Measurements from ENCODE around the gene KCNQ1OT1. TPM values are rescaled to one million over a fixed set of nuclear protein-coding genes. Genes with fewer than 3 reads are reported as not detected.

The KCNQ1OT1 gene
- total and polyA plus RNA-seq, 12 donors = 0.15 to 10.6 (median 1.1) TPM

- WGBS, 4 donors = 68 to 91% (median 82%) methylated on average over 9 to 17 of the region's 17 CpGs
- Histone ChIP-seq H3K4me3 (no peak overlapping the region), H3K36me3 (replicated peaks in 1 of 2) (no peaks in the 10 kb centered on the region), H3K27ac (no peak overlapping the region), H3K9me3 (replicated peaks in 1 of 3) (no peaks in the 10 kb centered on the region), H3K27me3 (no peaks in the 10 kb centered on the region), H3K4me1 (replicated peaks in 1 of 2) (no peaks in the 10 kb centered on the region)
- intact Hi-C loops (cut with DNase I) = loop anchor here in 1 of 2 donors (10.0 kb wide), 1 partner anchor 165 kb away; the partner anchor contains the start of gene CDKN1C
- TF ChIP-seq CTCF (IDR thresholded peaks at IDR 0.05) (no peak), POLR2A (IDR thresholded peaks at IDR 0.05) (no peak)
- no peak for DNase-seq
Measured at GRCh38 chr11:2719831-2720590, 20.2 kb upstream of the KCNQ1OT1 start.

DNA sequence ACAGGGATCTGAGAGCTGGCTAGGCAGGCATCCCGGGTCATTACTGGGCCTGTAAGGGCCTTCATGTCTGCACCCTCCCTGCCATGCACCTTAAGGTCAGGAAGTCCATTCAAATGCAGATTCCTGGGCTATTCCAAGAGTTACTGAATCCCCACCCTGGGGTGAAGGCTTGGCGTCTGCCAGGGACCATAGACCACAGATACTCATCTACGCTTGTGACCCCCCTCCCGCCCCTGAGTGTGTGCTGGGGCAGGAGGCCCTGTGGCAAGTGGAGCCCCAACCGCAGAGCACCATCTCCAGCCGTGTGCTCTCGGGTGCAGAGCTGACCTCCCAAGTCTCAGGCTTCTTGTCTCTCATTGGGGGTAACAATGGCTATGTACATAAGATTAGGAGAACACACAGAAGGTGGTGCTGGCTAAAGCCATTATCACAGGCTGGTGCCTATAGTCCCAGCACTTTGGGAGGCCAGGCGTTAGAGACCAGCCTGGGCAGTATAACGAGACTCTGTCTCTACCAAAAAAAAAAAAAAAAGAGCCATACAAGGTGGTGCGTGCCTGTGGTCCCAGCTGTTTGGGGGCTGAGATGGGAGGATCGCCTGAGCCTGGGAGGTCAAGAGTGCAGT lies 19.1 kb upstream of the KCNQ1OT1 start:
- intact Hi-C loops (cut with DNase I) = loop anchor here in 1 of 2 donors (10.0 kb wide), 1 partner anchor 166 kb away; the partner anchor contains the start of gene CDKN1C
- H3K27ac ChIP-seq = no peak overlapping the region
- no peak overlapping the region for H3K4me3 ChIP-seq
- no peaks in the 10 kb centered on the region for H3K9me3 ChIP-seq (replicated peaks in 1 of 3)
- 96 to 99% (median 97%) methylated on average over 8 to 11 of the region's 11 CpGs for WGBS, 4 donors
- no peaks in the 10 kb centered on the region for H3K27me3 ChIP-seq
- no peaks in the 10 kb centered on the region for H3K4me1 ChIP-seq (replicated peaks in 1 of 2)
- TF ChIP-seq POLR2A (IDR thresholded peaks at IDR 0.05) (no peak), CTCF (IDR thresholded peaks at IDR 0.05) (no peak)
- no peak for DNase-seq
- H3K36me3 ChIP-seq (replicated peaks in 1 of 2) = no peaks in the 10 kb centered on the region

GRCh38 chr11:2717561-2718325 lies 17.9 kb upstream of the KCNQ1OT1 start:
- no peak overlapping the region for H3K4me3 ChIP-seq
- H3K27me3 ChIP-seq = no peaks in the 10 kb centered on the region
- H3K4me1 ChIP-seq (replicated peaks in 1 of 2) = no peaks in the 10 kb centered on the region
- H3K9me3 ChIP-seq (replicated peaks in 1 of 3) = no peaks in the 10 kb centered on the region
- 90 to 93% (median 91%) methylated on average over 10 to 22 of the region's 22 CpGs for WGBS, 4 donors
- no peak for DNase-seq
- TF ChIP-seq POLR2A (IDR thresholded peaks at IDR 0.05) = no peak
- peaks cover 0 to 7% of the 10 kb centered on the region in 2 donors for H3K36me3 ChIP-seq (replicated peaks in 1 of 2)
- H3K27ac ChIP-seq = no peak overlapping the region
- intact Hi-C loops (cut with DNase I) = loop anchor here in 1 of 2 donors (10.0 kb wide), 1 partner anchor 167 kb away; the partner anchor contains the start of gene CDKN1C

- H3K9me3 ChIP-seq (replicated peaks in 1 of 3) = no peaks in the 10 kb centered on the region
Measured at GRCh38 chr11:2716376-2717095, 16.7 kb upstream of the KCNQ1OT1 start.

More at GRCh38 chr11:2716376-2717095, 16.7 kb upstream of the KCNQ1OT1 start:
- TF ChIP-seq POLR2A (IDR thresholded peaks at IDR 0.05) (no peak), CTCF (IDR thresholded peaks at IDR 0.05) (no peak)
- Histone ChIP-seq H3K4me3 (no peak overlapping the region), H3K4me1 (replicated peaks in 1 of 2) (no peaks in the 10 kb centered on the region), H3K27me3 (no peaks in the 10 kb centered on the region), H3K27ac (peak overlapping the region in 1 of 5 donors; percentile 22), H3K36me3 (replicated peaks in 1 of 2) (peaks cover 0 to 7% of the 10 kb centered on the region in 2 donors)
- WGBS, 4 donors = 88 to 100% (median 92%) methylated on average over 8 to 14 of the region's 14 CpGs
- DNase-seq = no peak
- intact Hi-C loops (cut with DNase I) = loop anchor here in 1 of 2 donors (10.0 kb wide), 1 partner anchor 168 kb away; the partner anchor contains the start of gene CDKN1C

Data from adrenal gland (tissue), 12 donors.